Fibroblast of skin of back (primary cell): ENCODE data around the gene ODF2L.

Experiments
- DNase-seq: peaks from one replicate; pipeline ENCODE4 v3.0.0-alpha.2; 2013

ODF2L gene

GRCh38 chr1:86303041-86303690 is 93.0 kb downstream of the ODF2L start:
- DNase-seq: no peak
